Heart left ventricle (tissue), 13 donors: ENCODE measurements around the gene TRIM17.

Experiments
- POLR2A ChIP-seq, 2 donors: fragments of 450-650 bp; IDR thresholded peaks; one replicate each; pipeline ENCODE4 v1.6.1; 2017; ENCODE audit warnings: antibody characterized with exemption in 2 of 2, mild to moderate bottlenecking in 2 of 2, moderate library complexity in 2 of 2
- TF ChIP-seq, protein P1 (sequence below), 12 donors: fragments of 200-600 bp; sonication (generic) in 4 of 12; IDR thresholded peaks; one replicate each; pipeline versions ENCODE4 v1.5.0 to v1.8.0; 2018 to 2022; ENCODE audit warnings: antibody characterized with exemption in 12 of 12, mild to moderate bottlenecking in 5 of 12
- donor health status: ischemic (EF 13 %, LVEDD 7.1; RV severe dilation, severe dysfunction).
- donor health status: DM: no; HTN: yes; CAD: no.
- donor health status: DM: no; HTN: no; CAD: no.
- donor health status: ischemic (EF 25% LVEDD 6.9; RV normal size, moderate dysfunction).
- donor health status: ischemic (EF 25% LVEDD 5.7; RV mildly dilated, moderate dysfunction).
- donor health status: ischemic (EF 35%, LVEDD 5.7; RV mildly dilated, moderate dysfunction).
- donor health status: nonischemic (EF 11% LVEDD 7.7; RV severe dilation, severe dysfunction).
- donor health status: DM: yes; HTN: yes; CAD: no.
- donor health status: PGD.
- donor health status: ischemic (EF 29% LVEDD 5.4; RV normal size, mild dysfunction).
- donor health status: nonischemic (EF 23%, LVEDD 6.1; RV moderate dilation, normal function).

DNA sequence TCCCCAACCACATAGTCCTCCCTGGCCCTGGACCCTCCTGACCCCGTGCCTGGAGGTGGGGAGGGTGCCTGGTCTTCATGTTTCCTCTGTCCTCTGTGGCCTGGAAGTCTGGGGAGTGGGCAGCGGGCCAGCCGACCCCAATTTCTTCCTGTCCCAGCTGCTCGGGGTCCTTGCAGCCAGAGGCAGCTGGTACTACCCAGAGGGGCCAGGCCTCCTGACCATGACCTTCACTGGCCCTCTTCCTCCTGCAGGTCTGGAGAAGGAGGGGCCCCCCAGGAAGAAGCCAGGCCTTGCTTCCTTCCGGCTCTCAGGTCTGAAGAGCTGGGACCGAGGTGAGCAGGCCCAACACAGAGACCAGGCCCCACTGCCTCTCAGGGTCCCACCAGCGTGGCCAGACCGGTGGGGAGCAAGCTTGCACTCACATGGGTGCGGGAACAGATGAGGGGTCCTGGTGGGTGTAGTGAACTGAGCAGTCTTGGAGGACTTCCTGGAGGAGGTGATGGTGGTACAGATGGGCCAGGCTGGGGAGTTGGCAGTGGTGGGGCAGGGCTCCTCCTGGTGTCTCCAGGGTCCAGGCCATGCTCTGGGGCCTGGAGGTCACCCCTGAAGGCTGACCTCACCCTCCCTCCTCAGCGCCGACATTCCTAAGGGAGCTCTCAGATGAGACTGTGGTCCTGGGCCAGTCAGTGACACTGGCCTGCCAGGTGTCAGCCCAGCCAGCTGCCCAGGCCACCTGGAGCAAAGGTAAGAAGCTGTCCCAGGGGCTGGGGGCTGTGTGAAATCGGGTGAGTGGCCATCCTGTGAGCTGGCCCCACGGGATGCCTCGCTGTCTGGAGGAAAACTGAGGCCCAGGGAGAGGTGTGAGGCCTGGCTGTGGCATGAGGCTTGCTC, 42.7 kb downstream of the TRIM17 start:
- TF ChIP-seq, protein P1, sequence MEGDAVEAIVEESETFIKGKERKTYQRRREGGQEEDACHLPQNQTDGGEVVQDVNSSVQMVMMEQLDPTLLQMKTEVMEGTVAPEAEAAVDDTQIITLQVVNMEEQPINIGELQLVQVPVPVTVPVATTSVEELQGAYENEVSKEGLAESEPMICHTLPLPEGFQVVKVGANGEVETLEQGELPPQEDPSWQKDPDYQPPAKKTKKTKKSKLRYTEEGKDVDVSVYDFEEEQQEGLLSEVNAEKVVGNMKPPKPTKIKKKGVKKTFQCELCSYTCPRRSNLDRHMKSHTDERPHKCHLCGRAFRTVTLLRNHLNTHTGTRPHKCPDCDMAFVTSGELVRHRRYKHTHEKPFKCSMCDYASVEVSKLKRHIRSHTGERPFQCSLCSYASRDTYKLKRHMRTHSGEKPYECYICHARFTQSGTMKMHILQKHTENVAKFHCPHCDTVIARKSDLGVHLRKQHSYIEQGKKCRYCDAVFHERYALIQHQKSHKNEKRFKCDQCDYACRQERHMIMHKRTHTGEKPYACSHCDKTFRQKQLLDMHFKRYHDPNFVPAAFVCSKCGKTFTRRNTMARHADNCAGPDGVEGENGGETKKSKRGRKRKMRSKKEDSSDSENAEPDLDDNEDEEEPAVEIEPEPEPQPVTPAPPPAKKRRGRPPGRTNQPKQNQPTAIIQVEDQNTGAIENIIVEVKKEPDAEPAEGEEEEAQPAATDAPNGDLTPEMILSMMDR (IDR thresholded peaks at IDR 0.05), result no peak
- TF ChIP-seq POLR2A (IDR thresholded peaks at IDR 0.05), result no peak
